OCI-LY7 (cell line): ENCODE data around the gene SMURF2. TPM values are rescaled to one million over a fixed set of nuclear protein-coding genes. Genes with fewer than 3 reads are reported as not detected.

Experiments
- BruUV-seq: library from RNA; stranded (reverse); fragments of 400-500 nt; replicated peaks from 2 replicates; lab custom pipeline; 2021; lab: Mats Ljungman, UMichigan
- CTCF ChIA-PET: fragments of 300-600 bp; sonication (Branson Sonifier 250); formaldehyde crosslinking; loops from one replicate; lab custom pipeline; 2022; ENCODE audit warnings: antibody characterized with exemption; ENCODE audit not compliant: unreplicated experiment; lab: Charles Lee
- POLR2A ChIA-PET: fragments of 300-600 bp; sonication (Branson Sonifier 250); formaldehyde crosslinking; loops from one replicate; lab custom pipeline; 2022; ENCODE audit warnings: antibody characterized with exemption; lab: Charles Lee
- DNase-seq: peaks from one replicate; pipeline ENCODE4 v3.0.0-alpha.2; 2015; ENCODE audit warnings: low spot score
- H2AFZ ChIP-seq: fragments of 200-600 bp; sonication (generic), shearing (Covaris generic); 2 replicates; pipeline ENCODE4 v1.6.1; 2014; ENCODE audit warnings: mild to moderate bottlenecking, antibody characterized with exemption, low read length, moderate library complexity
- H3K27ac ChIP-seq: fragments of 200-600 bp; sonication (generic); 2 replicates; pipeline ENCODE4 v1.5.1; 2014; ENCODE audit warnings: mixed run types, low read depth, mild to moderate bottlenecking, moderate library complexity, low read length, inconsistent platforms; ENCODE audit not compliant: poor library complexity, severe bottlenecking
- H3K36me3 ChIP-seq: fragments of 200-600 bp; sonication (generic); 2 replicates; pipeline ENCODE4 v1.6.1; 2014; ENCODE audit warnings: mild to moderate bottlenecking, antibody characterized with exemption, low read length, moderate library complexity, mixed read lengths; ENCODE audit not compliant: insufficient read depth
- H3K4me1 ChIP-seq: fragments of 200-600 bp; sonication (generic); 2 replicates; pipeline ENCODE4 v1.5.1; 2014; ENCODE audit warnings: mild to moderate bottlenecking, low read length; ENCODE audit not compliant: insufficient read depth, poor library complexity, severe bottlenecking
- H3K4me2 ChIP-seq: fragments of 200-600 bp; sonication (generic); 2 replicates; pipeline ENCODE4 v1.6.1; 2014; ENCODE audit warnings: mild to moderate bottlenecking, low read length
- H3K4me3 ChIP-seq: fragments of 200-600 bp; sonication (generic); 2 replicates; pipeline ENCODE4 v1.5.1; 2014; ENCODE audit warnings: mild to moderate bottlenecking, low read depth, low read length; ENCODE audit not compliant: poor library complexity, severe bottlenecking
- H3K79me2 ChIP-seq: fragments of 200-600 bp; sonication (generic); 2 replicates; pipeline ENCODE4 v1.6.1; 2016; ENCODE audit warnings: low read depth, mild to moderate bottlenecking, low read length, moderate library complexity, mixed read lengths; ENCODE audit not compliant: insufficient read depth
- H3K9me2 ChIP-seq: fragments of 200-600 bp; sonication (generic); 2 replicates; pipeline ENCODE4 v1.6.1; 2016; ENCODE audit warnings: mild to moderate bottlenecking, low read length, mixed read lengths; ENCODE audit not compliant: insufficient read depth
- H3K9me3 ChIP-seq: fragments of 200-600 bp; sonication (generic); 2 replicates; pipeline ENCODE4 v1.6.1; 2014; ENCODE audit warnings: mild to moderate bottlenecking, mixed run types, low read length, mixed read lengths
- H4K20me1 ChIP-seq: fragments of 200-600 bp; sonication (generic); 2 replicates; pipeline ENCODE4 v1.6.1; 2014; ENCODE audit warnings: mild to moderate bottlenecking, antibody characterized with exemption, low read length, moderate library complexity, mixed read lengths; ENCODE audit not compliant: insufficient read depth
- EZH2phosphoT487 ChIP-seq: fragments of 200-600 bp; sonication (generic); IDR thresholded peaks from 2 replicates; pipeline ENCODE4 v1.6.1; 2018; ENCODE audit warnings: low read depth, borderline replicate concordance, mild to moderate bottlenecking, mixed run types, antibody characterized with exemption, low read length, moderate library complexity, mixed read lengths
- intact Hi-C: fragments of 100-400 bp; cut with micrococcal nuclease; formaldehyde crosslinking; loops from one replicate; pipeline ENCODE4 v1.10.0; 2022; ENCODE audit not compliant: unreplicated experiment
- total RNA-seq, 2 experiments: library from RNA; depleted of rRNA in 1 of 2; stranded (reverse); fragments of >200 nt in 1 of 2; shearing (Covaris generic) in 1 of 2; gene quantifications; 2 replicates each; pipeline ENCODE4 v1.2.3, GENCODE V29; 2014 to 2022
- TF ChIP-seq, protein P1 (sequence below): fragments of 200-600 bp; sonication (generic); conservative IDR thresholded peaks from 2 replicates; pipeline ENCODE4 v1.5.1; 2014; ENCODE audit warnings: mild to moderate bottlenecking, antibody characterized with exemption, low read length, moderate library complexity, mixed read lengths

Gene SMURF2
- total RNA-seq, 2 experiments from 2014 or later = 15.6 to 20.8 TPM

DNA sequence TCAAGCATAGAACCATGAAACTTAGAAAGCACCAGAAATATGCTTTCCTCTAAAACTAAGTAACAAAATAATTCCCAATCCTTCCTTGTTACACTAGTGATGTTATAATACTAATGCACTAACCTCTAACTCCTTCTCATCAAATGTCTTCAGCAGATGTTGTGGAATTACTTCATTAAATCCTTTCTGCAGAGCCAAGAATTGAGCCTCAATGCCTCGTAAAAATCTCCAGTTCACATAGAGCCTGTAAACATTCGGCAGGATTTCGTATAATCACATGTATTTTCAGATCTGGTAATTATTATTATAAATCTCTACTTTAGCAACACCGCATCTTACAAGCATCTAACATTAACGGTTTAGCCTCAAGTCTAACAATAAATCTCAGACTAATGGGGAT is 110.6 kb downstream of the SMURF2 start:
- Histone ChIP-seq H4K20me1 (no peaks in the 10 kb centered on the region), H3K4me2 (no peak overlapping the region), H3K36me3 (peaks cover 33% of the 10 kb centered on the region), H3K79me2 (no peaks in the 10 kb centered on the region), H3K4me3 (no peak overlapping the region), H3K27ac (no peak overlapping the region), H2AFZ (no peak overlapping the region), H3K4me1 (no peaks in the 10 kb centered on the region), H3K9me2 (no peaks in the 10 kb centered on the region), H3K9me3 (no peaks in the 10 kb centered on the region)
- POLR2A ChIA-PET = no interaction called here
- BruUV-seq = no TSS peak
- TF ChIP-seq EZH2phosphoT487 = no peak
- TF ChIP-seq, protein P1, sequence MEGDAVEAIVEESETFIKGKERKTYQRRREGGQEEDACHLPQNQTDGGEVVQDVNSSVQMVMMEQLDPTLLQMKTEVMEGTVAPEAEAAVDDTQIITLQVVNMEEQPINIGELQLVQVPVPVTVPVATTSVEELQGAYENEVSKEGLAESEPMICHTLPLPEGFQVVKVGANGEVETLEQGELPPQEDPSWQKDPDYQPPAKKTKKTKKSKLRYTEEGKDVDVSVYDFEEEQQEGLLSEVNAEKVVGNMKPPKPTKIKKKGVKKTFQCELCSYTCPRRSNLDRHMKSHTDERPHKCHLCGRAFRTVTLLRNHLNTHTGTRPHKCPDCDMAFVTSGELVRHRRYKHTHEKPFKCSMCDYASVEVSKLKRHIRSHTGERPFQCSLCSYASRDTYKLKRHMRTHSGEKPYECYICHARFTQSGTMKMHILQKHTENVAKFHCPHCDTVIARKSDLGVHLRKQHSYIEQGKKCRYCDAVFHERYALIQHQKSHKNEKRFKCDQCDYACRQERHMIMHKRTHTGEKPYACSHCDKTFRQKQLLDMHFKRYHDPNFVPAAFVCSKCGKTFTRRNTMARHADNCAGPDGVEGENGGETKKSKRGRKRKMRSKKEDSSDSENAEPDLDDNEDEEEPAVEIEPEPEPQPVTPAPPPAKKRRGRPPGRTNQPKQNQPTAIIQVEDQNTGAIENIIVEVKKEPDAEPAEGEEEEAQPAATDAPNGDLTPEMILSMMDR = no peak
- intact Hi-C loops = no loop called here
- CTCF ChIA-PET = no interaction called here
- no peak for DNase-seq

DNA sequence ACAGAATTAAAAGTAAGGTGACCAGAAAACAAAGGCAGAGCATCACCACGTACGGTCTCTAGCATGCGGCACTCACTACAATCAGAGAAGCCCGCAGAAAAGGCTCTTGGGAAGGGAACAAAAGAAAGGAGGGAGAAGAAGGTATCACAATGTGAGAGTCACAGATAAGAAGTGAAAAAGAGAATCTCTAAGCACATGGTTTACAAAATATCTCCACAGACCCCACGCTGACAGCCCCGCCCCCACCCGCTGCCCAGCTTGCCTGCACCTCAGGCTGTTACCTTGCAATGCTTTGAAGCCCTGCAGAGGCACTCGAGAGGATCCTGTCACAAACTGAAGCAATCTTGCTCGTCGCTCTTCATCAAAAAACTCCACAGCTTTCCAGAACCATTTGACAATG is 114.8 kb downstream of the SMURF2 start:
- H3K36me3 ChIP-seq = peaks cover 50% of the 10 kb centered on the region
- H3K79me2 ChIP-seq = no peaks in the 10 kb centered on the region
- no peak overlapping the region for H3K4me2 ChIP-seq
- POLR2A ChIA-PET = interaction anchor here (0.7 kb wide), 2 partner anchors 94 to 687 kb away, joined by 3 read pairs; no protein-coding TSS in a partner anchor
- intact Hi-C loops = no loop called here
- no peaks in the 10 kb centered on the region for H4K20me1 ChIP-seq
- no peak overlapping the region for H2AFZ ChIP-seq
- no TSS peak for BruUV-seq
- H3K9me3 ChIP-seq = no peaks in the 10 kb centered on the region
- H3K4me3 ChIP-seq = no peak overlapping the region
- H3K27ac ChIP-seq = no peak overlapping the region
- H3K9me2 ChIP-seq = no peaks in the 10 kb centered on the region
- TF ChIP-seq, protein P1 = no peak
- no peak for TF ChIP-seq EZH2phosphoT487
- H3K4me1 ChIP-seq = no peaks in the 10 kb centered on the region
- CTCF ChIA-PET = no interaction called here
- no peak for DNase-seq

DNA sequence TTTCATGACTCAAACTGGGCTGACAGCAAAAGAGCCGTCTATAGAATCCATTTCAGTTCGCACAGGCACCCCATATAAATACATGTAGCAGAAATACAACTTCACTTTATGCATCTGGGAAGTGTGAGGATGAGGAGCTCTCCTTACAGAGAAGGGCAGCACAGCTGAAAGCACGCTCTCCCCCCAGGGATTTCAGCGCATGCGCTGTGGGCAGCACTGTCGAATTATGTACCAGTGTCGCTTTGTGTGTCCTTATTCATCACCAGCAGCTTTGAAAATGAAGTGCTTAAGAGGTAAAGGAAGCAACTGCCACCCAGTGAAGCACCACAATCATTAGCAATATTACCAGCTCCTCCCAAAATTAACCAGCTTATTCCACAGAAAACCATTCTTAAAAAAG is 115.4 kb downstream of the SMURF2 start:
- no TSS peak for BruUV-seq
- Histone ChIP-seq H3K9me2 (no peaks in the 10 kb centered on the region), H3K79me2 (no peaks in the 10 kb centered on the region), H3K4me2 (no peak overlapping the region), H3K9me3 (no peaks in the 10 kb centered on the region), H3K4me1 (no peaks in the 10 kb centered on the region), H3K27ac (no peak overlapping the region), H2AFZ (no peak overlapping the region), H3K36me3 (peaks cover 54% of the 10 kb centered on the region), H4K20me1 (no peaks in the 10 kb centered on the region), H3K4me3 (no peak overlapping the region)
- no peak for DNase-seq
- ChIA-PET POLR2A (no interaction called here), CTCF (no interaction called here)
- TF ChIP-seq EZH2phosphoT487 = no peak
- TF ChIP-seq, protein P1 = no peak
- intact Hi-C loops = no loop called here
